Gastroesophageal sphincter (tissue), 4 donors: Measurements from ENCODE around the gene ARL8B. TPM values are rescaled to one million over a fixed set of nuclear protein-coding genes. Genes with fewer than 3 reads are reported as not detected.

Source experiments
- ATAC-seq: fragments of 150-250 bp; one replicate; pipeline ENCODE4 v1.9.1; 2016; ENCODE audit warnings: mild to moderate bottlenecking, moderate library complexity
- H3K27ac ChIP-seq, 4 donors: fragments of 200-600 bp; sonication (generic) in 3 of 4; 1 replicate in 3 of 4; 2 replicates in 1 of 4; pipeline ENCODE4 v1.5.1; 2016 to 2019
- H3K27me3 ChIP-seq: fragments of 200-600 bp; sonication (generic); one replicate; pipeline ENCODE4 v1.5.1; 2019
- H3K36me3 ChIP-seq, 2 donors: fragments of 200-600 bp; sonication (generic); one replicate each; pipeline ENCODE4 v1.5.1; 2019; ENCODE audit warnings: control low read depth in 1 of 2
- H3K4me1 ChIP-seq, 3 donors: fragments of 200-600 bp; sonication (generic); 1 replicate in 2 of 3; 2 replicates in 1 of 3; pipeline ENCODE4 v1.5.1; 2016 to 2019; ENCODE audit warnings: control low read depth in 2 of 3
- H3K4me3 ChIP-seq, 2 donors: fragments of 200-600 bp; sonication (generic); one replicate each; pipeline ENCODE4 v1.5.1; 2019; ENCODE audit warnings: mild to moderate bottlenecking in 1 of 2, moderate library complexity in 1 of 2
- H3K9me3 ChIP-seq, 3 donors: fragments of 200-600 bp; sonication (generic); one replicate each; pipeline ENCODE4 v1.5.1; 2017 to 2019; ENCODE audit warnings: control low read depth in 2 of 3
- CTCF ChIP-seq, 4 experiments: fragments of 200-600 bp in 2 of 4; fragments of 450-650 bp in 2 of 4; sonication (generic) in 1 of 4; IDR thresholded peaks; one replicate each; pipeline ENCODE4 v1.5.1; 2017 to 2019; ENCODE audit warnings: antibody characterized with exemption in 4 of 4, mild to moderate bottlenecking in 2 of 4, moderate library complexity in 2 of 4
- EP300 ChIP-seq: sonication (generic); formaldehyde crosslinking; IDR thresholded peaks from one replicate; pipeline ENCODE4 v1.6.1; 2017; ENCODE audit warnings: antibody characterized with exemption, mild to moderate bottlenecking
- POLR2A ChIP-seq, 2 donors: fragments of 450-650 bp; IDR thresholded peaks; one replicate each; pipeline ENCODE4 v1.6.1; 2017; ENCODE audit warnings: antibody characterized with exemption in 2 of 2, mild to moderate bottlenecking in 2 of 2, moderate library complexity in 1 of 2
- POLR2AphosphoS5 ChIP-seq: sonication (generic); formaldehyde crosslinking; IDR thresholded peaks from one replicate; pipeline ENCODE4 v1.6.1; 2017; ENCODE audit warnings: antibody characterized with exemption
- WGBS, 2 donors: methylation state at CpG; one replicate each; pipeline ENCODE4 v1.1.5; 2018; ENCODE audit warnings: low coverage in 1 of 2; 5-methylcytosine and 5-hydroxymethylcytosine counted together
- total RNA-seq, 4 donors: library from RNA; depleted of rRNA; stranded (reverse); fragments of >200 nt; gene quantifications; one replicate each; pipeline ENCODE4 v1.1.0, GENCODE V29; 2016

ARL8B gene
- total RNA-seq, 4 donors from 2014 or later = 41.5 to 59.9 (median 50.9) TPM

- Histone ChIP-seq H3K9me3 (no peaks in the 10 kb centered on the region), H3K27me3 (no peaks in the 10 kb centered on the region), H3K4me3 (no peak overlapping the region), H3K4me1 (peaks cover 6 to 80% (median 27%) of the 10 kb centered on the region in 3 donors), H3K27ac (no peak overlapping the region), H3K36me3 (peaks cover 0 to 24% of the 10 kb centered on the region in 2 donors)
- no peak for ATAC-seq
- TF ChIP-seq POLR2A (IDR thresholded peaks at IDR 0.05) (no peak), POLR2AphosphoS5 (no peak), CTCF (IDR thresholded peaks at IDR 0.05) (no peak), EP300 (no peak)
- whole genome bisulfite sequencing, 2 donors = 87 to 93% methylated on average over 3 of the region's 3 CpGs
Observed at GRCh38 chr3:5192571-5193365, 70.7 kb downstream of the ARL8B start.

- H3K36me3 ChIP-seq = peaks cover 0 to 32% of the 10 kb centered on the region in 2 donors
- H3K27ac ChIP-seq = peak overlapping the region in 1 of 4 donors; percentile 33
- ATAC-seq = no peak
- no peaks in the 10 kb centered on the region for H3K9me3 ChIP-seq
- 62 to 82% methylated on average over 2 of the region's 2 CpGs for WGBS, 2 donors
- no peaks in the 10 kb centered on the region for H3K27me3 ChIP-seq
- H3K4me1 ChIP-seq = peaks cover 6 to 79% (median 22%) of the 10 kb centered on the region in 3 donors
- H3K4me3 ChIP-seq = no peak overlapping the region
- TF ChIP-seq CTCF (IDR thresholded peaks at IDR 0.05) (no peak), POLR2A (IDR thresholded peaks at IDR 0.05) (no peak), EP300 (no peak), POLR2AphosphoS5 (no peak)
Observed at GRCh38 chr3:5194341-5194740, 72.2 kb downstream of the ARL8B start.

- peak; percentile 84 for ATAC-seq
- H3K9me3 ChIP-seq = no peaks in the 10 kb centered on the region
- H3K4me3 ChIP-seq = no peak overlapping the region
- H3K27me3 ChIP-seq = no peaks in the 10 kb centered on the region
- TF ChIP-seq POLR2A (IDR thresholded peaks at IDR 0.05) = no peak
- peak; percentile 7 for TF ChIP-seq POLR2AphosphoS5
- no peak for TF ChIP-seq CTCF (IDR thresholded peaks at IDR 0.05)
- no peak for TF ChIP-seq EP300
- H3K4me1 ChIP-seq = peaks cover 6 to 74% (median 18%) of the 10 kb centered on the region in 3 donors
- 55 to 68% methylated on average over 2 of the region's 2 CpGs for WGBS, 2 donors
- H3K36me3 ChIP-seq = peaks cover 0 to 39% of the 10 kb centered on the region in 2 donors
- peak overlapping the region in 2 of 4 donors; percentile 9 to 33 for H3K27ac ChIP-seq
Observed at GRCh38 chr3:5194801-5195509, 72.9 kb downstream of the ARL8B start.

GRCh38 chr3:5195605-5196004 lies 73.5 kb downstream of the ARL8B start:
- WGBS, 2 donors = 71 to 86% methylated on average over 1 to 2 of the region's 2 CpGs
- no peak for ATAC-seq

More at GRCh38 chr3:5195605-5196004, 73.5 kb downstream of the ARL8B start:
- Histone ChIP-seq H3K36me3 (peaks cover 0 to 45% of the 10 kb centered on the region in 2 donors), H3K4me3 (no peak overlapping the region), H3K4me1 (peaks cover 3 to 67% (median 13%) of the 10 kb centered on the region in 3 donors), H3K9me3 (no peaks in the 10 kb centered on the region), H3K27ac (peak overlapping the region in 1 of 4 donors; percentile 9), H3K27me3 (no peaks in the 10 kb centered on the region)
- TF ChIP-seq POLR2A (IDR thresholded peaks at IDR 0.05) = no peak
- no peak for TF ChIP-seq EP300
- TF ChIP-seq CTCF (IDR thresholded peaks at IDR 0.05) = no peak
- TF ChIP-seq POLR2AphosphoS5 = no peak
